KOPT-K1 (cell line): Measurements from ENCODE around the gene CD96.

Experiments used
- H3K27ac ChIP-seq: fragments of 200-600 bp; sonication (generic); 2 replicates; pipeline ENCODE4 v1.5.1; 2016; ENCODE audit warnings: antibody characterized with exemption, mild to moderate bottlenecking, low read depth, low read length; ENCODE audit not compliant: poor library complexity, severe bottlenecking
- H3K36me3 ChIP-seq: fragments of 200-600 bp; sonication (generic); 2 replicates; pipeline ENCODE4 v1.5.1; 2017; ENCODE audit warnings: antibody characterized with exemption, mild to moderate bottlenecking, low read length, moderate library complexity; ENCODE audit not compliant: insufficient read depth
- H3K9me3 ChIP-seq: fragments of 200-600 bp; sonication (generic); 2 replicates; pipeline ENCODE4 v1.5.1; 2017; ENCODE audit warnings: antibody characterized with exemption, low read length, mild to moderate bottlenecking; ENCODE audit not compliant: insufficient read depth, poor library complexity, severe bottlenecking

The CD96 gene

DNA sequence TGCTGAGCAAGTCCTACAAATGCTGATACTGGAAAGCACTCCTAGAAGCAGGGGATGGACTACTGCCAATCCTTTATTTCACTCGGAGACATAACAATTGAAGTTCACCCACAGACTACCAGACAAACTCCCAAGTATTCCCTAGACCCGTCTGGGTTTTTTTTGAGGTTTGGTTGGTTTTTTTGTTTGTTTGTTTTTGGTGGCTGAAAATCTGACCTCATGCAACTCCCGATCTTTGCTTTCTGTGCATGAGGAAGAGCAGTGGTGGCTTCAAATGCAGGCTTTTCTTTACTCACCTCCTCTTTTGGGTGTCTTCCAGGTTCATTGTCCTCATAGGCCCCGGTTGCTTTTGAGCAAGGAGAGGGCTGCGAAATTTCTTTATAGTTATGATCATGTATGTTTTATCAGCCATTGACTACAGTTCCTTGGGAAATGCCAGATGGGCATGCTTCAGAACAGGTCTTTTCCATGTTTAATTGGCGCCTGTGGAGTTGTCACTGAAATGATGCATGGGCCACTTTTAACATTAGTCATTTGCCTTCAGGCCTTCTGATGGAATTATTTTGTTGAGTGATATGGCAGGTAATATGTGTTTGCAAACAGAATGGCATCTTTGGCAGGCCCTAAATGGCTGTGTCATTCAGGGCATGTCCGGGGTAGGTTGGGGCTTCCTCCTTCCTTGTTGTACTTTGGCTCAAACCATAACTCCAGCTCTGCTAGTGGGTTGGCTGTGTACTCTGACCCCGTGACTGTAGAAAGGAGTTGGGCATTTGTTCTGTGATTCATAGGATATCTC lies 134.4 kb downstream of the CD96 start:
- Histone ChIP-seq H3K9me3 (no peaks in the 10 kb centered on the region), H3K36me3 (no peaks in the 10 kb centered on the region), H3K27ac (peak overlapping the region; percentile 25)

DNA sequence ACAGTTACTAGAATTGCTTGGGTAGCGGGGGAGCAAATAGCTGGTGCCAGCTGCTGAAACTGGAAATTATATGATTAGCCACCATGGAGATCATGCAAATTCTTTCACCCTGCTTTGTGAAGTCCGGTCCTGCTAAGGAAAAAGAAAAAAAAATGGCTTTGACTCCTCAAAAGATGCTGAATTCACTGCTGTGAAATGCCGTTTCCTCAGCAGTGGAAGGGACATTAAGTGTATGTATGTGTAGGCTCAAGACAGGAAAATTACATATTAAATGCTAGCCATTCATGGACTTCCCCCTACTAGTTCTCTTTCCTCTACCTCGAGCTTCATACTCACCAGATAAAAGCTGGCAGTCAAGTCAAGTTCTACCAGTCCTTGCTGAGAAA lies 135.0 kb downstream of the CD96 start:
- no peaks in the 10 kb centered on the region for H3K36me3 ChIP-seq
- H3K27ac ChIP-seq: no peak overlapping the region
- no peaks in the 10 kb centered on the region for H3K9me3 ChIP-seq

DNA sequence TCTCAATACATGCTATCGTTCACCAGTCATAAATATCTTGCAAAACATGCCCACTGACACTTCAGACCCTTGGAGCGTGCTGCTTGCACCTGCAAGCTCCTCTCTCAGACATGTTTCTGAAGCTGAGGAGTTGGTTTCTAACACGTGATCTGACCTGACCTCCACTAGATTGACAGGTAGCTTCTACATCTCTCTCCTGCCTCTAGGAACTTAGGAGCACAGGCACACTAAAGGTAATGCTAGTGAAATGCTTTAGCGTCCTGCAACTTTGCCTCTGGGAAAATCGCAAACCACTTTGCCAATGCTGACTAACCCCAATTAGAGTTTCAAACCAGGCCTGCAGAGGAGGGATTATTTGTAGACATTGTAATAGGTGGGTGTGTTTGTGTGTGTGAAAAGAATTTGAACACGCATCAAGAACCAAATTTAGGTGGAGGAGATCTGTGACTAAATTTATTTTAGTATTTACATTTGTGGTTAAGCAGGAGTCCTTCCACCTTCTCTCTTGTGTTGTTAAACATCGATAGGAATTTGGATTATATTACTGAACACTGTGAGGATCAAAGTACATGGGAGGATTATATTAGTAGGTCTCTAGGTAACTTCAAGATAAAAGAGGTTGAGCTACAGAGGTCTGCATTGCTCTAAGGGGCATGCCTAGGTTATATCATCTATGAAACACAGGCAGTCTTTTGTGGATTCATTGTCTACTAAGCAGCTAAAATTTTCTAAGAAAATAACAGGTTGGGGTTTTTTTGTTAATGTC lies 139.8 kb downstream of the CD96 start:
- H3K27ac ChIP-seq: no peak overlapping the region
- H3K36me3 ChIP-seq: no peaks in the 10 kb centered on the region
- H3K9me3 ChIP-seq: no peaks in the 10 kb centered on the region

DNA sequence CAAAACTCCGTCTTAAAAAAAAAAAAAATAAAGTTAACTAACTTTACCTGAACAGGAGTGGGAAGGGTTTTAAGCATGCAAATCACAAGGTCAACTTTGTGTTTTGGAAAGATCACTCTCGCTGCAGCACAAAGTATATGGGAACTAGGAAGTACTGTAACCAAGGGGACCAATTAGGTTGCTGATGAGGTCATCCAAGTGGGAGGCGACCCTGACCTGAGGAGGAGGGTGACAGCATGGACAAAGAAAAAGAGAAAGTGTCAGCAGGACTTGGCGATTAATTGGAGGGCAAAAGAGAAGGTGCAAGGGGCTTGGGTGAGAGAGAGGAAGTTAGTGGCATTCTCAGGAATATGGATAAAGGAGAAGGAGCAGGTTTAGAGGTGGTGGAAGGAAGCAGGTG lies 142.6 kb downstream of the CD96 start:
- Histone ChIP-seq H3K27ac (no peak overlapping the region), H3K36me3 (no peaks in the 10 kb centered on the region), H3K9me3 (no peaks in the 10 kb centered on the region)

DNA sequence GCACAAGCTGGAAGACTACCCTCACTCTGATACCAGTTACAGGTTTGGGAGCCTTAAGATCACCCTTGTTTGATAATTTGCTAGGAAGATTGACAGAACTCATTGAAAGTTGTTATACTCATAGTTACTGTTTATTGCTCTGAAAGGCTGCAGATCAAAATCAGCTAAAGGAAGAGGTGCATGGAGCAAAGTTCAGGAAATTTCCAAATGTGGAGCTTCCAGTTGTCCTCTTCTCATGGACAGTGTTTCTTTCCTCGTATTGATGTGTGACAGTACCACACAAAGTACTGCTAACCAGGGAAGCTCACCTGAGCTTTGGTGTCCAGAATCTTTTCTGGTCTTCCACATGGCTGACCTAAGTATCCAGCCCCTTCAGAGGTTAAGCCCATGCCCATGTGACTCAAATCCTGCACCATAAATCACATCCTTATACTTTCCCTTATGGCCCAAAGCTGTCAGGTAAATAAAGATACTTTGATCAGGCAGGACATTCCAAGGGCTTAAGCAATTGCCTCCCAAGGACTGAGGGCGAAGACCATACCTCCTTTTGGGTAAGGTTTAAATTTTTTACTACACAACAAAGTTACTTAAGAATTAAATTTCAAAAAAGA lies 146.3 kb downstream of the CD96 start:
- Histone ChIP-seq H3K27ac (no peak overlapping the region), H3K9me3 (no peaks in the 10 kb centered on the region), H3K36me3 (no peaks in the 10 kb centered on the region)

DNA sequence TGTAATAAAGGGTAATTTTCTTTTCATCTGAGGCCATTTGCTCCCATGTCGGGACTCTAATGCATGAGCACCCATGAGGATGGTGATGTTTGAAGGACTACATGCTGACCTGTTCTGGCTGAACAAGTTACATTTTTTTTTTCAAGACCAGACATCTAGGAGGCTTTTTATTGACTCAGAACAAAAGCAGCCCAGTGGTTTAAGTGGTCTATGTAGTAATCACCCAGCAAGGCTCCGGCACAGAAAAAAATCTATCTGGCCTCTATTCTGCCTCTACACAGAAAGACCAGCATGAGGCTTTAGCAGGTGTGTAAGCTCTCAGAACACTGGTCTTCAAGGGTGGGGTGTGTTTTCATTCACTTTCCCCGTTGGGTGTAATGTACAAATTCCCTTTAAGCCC lies 148.2 kb downstream of the CD96 start:
- no peaks in the 10 kb centered on the region for H3K9me3 ChIP-seq
- H3K27ac ChIP-seq: no peak overlapping the region
- H3K36me3 ChIP-seq: no peaks in the 10 kb centered on the region

DNA sequence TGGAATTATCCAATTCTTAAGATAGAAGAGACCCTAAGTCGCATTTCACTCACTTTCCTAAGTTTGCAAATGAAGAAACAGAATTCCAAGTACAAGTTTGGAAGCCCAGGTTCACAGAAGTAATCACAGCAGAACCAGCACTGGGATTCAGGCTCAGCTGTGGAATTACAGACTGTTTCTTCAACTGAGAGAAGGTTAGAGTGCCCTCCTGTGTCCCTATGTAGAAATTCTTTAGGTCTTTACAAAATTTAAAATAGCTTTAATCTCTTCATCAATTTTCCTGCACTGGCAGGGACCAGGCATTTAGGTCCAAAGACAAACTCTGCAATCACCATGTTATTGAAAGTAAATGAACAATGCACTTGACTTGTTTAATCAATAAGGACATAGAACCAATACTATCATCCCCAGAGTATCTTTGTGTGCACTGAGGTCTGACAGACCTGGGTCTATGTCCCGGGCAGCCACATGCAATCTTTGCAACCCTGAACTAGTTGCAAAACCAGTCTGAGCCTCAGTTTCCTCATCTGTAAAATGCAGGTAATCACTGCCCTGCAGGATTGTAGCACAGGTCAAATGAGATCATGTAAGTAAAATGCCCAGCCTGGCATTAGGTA lies 149.4 kb downstream of the CD96 start:
- Histone ChIP-seq H3K27ac (no peak overlapping the region), H3K9me3 (no peaks in the 10 kb centered on the region), H3K36me3 (no peaks in the 10 kb centered on the region)

DNA sequence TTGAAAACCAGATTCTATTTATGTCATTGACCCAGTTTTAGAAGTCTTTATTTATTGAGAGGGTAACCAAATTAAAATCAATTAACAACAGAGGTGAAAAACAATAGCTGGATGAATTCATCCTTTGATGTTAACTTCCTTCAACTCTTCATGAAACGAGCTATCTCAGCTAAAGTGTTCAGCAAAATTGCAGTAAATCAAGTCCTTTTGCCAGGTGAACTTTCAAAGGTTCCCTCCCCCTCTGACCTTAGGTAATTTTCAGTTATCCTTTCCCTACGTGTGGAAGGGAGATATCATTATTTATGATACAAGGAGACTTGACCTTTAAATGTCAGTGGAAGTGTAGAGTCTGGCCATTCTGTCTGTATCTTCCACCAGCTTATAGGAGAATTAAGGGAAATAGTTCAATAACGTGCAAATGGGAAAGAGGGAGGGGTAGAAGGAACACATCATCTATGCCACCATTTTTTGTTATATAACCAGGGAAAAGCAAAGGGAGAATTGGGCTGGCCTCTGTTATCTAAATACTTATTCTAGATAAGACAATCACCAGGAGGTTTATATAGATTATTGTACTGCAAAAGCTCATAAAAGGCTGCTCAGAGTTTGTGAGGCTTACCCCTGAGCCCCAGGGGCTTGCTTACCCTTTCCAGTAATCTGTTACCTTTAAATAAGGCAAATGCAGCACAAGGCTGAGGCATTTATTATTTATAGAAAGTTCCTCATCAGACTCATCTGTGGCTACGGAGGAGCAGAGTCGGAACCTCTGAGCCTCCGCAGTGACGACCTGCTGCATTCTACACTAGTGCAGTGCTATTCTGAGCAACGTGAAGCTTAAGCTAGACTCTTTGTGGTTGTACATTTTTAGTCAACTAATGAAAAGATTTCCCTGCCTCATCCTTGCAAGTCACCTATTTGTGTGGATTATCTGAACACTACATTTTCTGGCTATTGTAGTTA lies 150.9 kb downstream of the CD96 start:
- Histone ChIP-seq H3K9me3 (no peaks in the 10 kb centered on the region), H3K27ac (no peak overlapping the region), H3K36me3 (no peaks in the 10 kb centered on the region)

DNA sequence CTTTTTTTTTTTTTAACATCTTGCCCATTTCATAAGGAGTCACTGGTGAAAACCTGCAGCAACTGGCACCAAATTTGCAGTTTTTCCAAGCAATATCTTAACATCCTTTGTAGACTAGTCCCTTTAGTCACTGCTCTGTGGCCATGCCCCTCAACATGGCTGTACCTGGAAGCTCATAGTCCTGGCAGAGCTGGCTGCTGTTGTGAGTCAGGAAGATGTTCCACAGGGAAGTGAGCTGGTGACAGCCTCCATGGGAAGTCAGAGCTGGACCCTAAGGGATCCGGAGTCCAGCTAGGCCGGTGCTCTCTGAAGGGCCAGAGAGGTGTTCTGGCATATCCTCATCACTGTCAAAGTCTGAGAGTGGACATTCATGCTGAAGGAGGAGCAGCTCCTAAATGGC lies 152.5 kb downstream of the CD96 start:
- H3K9me3 ChIP-seq: no peaks in the 10 kb centered on the region
- no peak overlapping the region for H3K27ac ChIP-seq
- no peaks in the 10 kb centered on the region for H3K36me3 ChIP-seq

DNA sequence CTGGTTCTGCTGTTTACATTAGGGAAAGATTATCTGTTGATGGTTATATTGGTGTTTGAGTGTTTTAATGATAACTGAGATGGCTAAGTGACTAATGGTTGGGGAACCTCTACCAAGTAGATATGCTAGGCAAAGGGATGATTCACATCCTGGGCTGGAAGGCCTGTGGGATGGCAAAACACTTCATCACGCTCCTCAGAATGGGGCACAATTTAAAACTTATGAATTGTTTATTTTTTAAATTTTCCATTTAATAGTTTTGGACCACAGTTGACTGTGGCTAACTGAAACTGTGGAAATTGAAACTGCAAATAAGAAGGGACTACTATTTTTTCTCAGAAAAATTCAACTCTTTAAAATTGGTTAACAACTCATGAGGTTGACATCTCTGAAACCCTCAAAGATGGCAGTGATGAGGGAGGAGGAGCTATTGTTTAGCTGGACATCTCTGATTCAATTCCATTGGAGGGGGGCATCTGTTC lies 153.7 kb downstream of the CD96 start:
- no peaks in the 10 kb centered on the region for H3K9me3 ChIP-seq
- H3K27ac ChIP-seq: no peak overlapping the region
- H3K36me3 ChIP-seq: no peaks in the 10 kb centered on the region

DNA sequence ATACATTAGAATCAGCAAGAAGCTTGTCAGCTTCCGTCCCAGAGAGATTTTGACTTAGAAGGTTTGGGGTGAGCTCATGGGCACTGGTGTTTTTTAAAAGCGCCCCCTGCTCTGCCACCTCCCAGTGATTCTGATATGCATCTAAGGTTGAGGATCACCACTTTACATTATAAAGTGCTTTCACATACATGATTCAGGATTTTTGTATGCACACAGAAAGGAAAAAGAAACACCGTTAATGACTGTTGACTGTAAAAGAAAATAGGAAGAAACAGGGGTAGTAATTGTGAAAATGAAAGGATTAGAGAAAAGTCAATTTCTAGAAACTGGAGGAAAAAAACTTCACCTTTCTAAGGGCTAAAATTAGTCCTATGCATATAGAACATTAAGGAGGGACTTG lies 158.1 kb downstream of the CD96 start:
- H3K9me3 ChIP-seq: no peaks in the 10 kb centered on the region
- no peaks in the 10 kb centered on the region for H3K36me3 ChIP-seq
- H3K27ac ChIP-seq: no peak overlapping the region

DNA sequence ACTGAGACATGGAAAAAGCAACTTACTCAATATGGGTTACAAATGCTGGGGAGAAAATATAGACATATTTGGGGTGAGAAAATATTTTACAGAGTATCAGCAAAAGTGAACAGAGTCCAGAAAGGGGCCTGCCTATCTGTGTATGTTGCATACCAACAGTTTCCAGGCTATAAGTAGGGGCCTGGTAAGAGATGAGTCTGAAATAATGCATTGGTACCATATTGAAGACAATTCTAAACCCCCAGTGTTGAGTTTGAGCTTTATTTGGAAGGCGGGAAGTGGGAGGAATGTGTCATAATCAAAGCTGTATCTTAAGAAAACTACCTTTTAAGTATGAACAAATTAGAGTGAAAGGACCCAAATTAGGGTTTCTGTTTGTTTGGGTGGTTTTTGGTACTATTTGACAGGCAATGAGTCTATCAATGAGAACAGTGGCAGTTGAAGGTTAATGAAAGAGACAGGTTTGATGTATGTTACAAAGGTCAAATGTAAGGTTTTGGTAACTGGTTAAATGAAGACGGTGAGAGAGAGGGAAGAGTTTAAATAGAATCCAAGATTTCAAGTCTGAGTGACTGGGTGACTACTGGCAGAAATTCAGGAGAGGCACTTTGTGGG lies 159.4 kb downstream of the CD96 start:
- no peaks in the 10 kb centered on the region for H3K36me3 ChIP-seq
- H3K27ac ChIP-seq: no peak overlapping the region
- H3K9me3 ChIP-seq: no peaks in the 10 kb centered on the region
